Measurements from ENCODE around the gene PSIP1. TPM values are rescaled to one million over a fixed set of nuclear protein-coding genes. Genes with fewer than 3 reads are reported as not detected.

Gene PSIP1
- 195 TPM for total RNA-seq

GRCh38 chr9:15510789-15511575 is at the start of gene PSIP1:
Gene PSIP1, minus strand, starts transcription at chr9:15510970. Its CDS starts 782 bp downstream, at chr9:15510188.

GRCh38 chr9:15552636-15553527 is 42.1 kb upstream of the PSIP1 start, which contains the start of gene CCDC171:
Gene CCDC171, plus strand, starts transcription at chr9:15553043. Its CDS starts 11,046 bp downstream, at chr9:15564089.

GRCh38 chr9:15422372-15423230 is 88.2 kb downstream of the PSIP1 start, which contains the start of gene SNAPC3:
Gene SNAPC3, plus strand, starts transcription at chr9:15422876. Its CDS starts 4 bp downstream, at chr9:15422880.

Small RNA genes lying within 50 kb of the gene (small RNA-seq; reads per million reads assigned to genes)
- gene AL513423.1 (not detected), gene RN7SL98P (not detected), gene RNU6-246P (not detected), gene RNU6-319P (not detected)

Other genes with a start within 250 kb of the PSIP1 start
- gene TTC39B, start 203.8 kb downstream of the PSIP1 start, total RNA-seq, result 11.1 TPM
- 75.0 TPM for gene SNAPC3, start 88.1 kb downstream of the PSIP1 start, total RNA-seq
- gene CCDC171, start 42.1 kb upstream of the PSIP1 start, total RNA-seq, result 21.9 TPM

Data from diencephalon (tissue), 1 donor.